Breast epithelium (tissue), 3 donors: Measurements from ENCODE around the gene RFPL2.
"Not testable (repeated sequence)": the region's sequence is repeated elsewhere in the genome, so short reads cannot be mapped to it uniquely, and the experiment has no call there.

Source experiments
- POLR2A ChIP-seq: fragments of 450-650 bp; IDR thresholded peaks from one replicate; pipeline ENCODE4 v1.6.1; 2016; ENCODE audit warnings: antibody characterized with exemption, mild to moderate bottlenecking, moderate library complexity
- POLR2AphosphoS5 ChIP-seq, 3 donors: sonication (generic); formaldehyde crosslinking; IDR thresholded peaks; one replicate each; pipeline ENCODE4 v1.6.1; 2017; ENCODE audit warnings: antibody characterized with exemption in 3 of 3
- TF ChIP-seq, protein P1 (sequence below), 3 donors: fragments of 450-650 bp; IDR thresholded peaks; one replicate each; pipeline ENCODE4 v1.5.1; 2016 to 2017; ENCODE audit warnings: antibody characterized with exemption in 3 of 3, mild to moderate bottlenecking in 3 of 3, moderate library complexity in 3 of 3

DNA sequence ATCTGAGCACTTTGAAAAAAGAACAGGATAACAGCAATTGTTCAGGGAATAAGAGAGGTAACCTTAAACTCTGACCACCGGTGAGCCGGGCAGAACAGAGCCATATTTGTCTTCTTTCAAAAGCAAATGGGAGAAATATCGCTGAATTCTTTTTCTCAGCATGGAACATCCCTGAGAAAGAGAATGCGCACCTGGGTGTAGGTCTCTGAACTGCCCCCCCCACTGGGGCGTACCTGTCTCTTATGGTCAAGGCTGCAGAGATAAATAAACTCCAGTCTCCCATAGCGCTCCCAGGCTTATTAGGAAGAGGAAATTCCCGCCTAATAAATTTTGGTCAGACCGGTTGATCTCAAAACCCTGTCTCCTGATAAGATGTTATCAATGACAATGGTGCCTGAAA, 57.7 kb downstream of the RFPL2 start:
- TF ChIP-seq POLR2A; POLR2AphosphoS5 (IDR thresholded peaks at IDR 0.05): not testable (repeated sequence)
- TF ChIP-seq, protein P1, sequence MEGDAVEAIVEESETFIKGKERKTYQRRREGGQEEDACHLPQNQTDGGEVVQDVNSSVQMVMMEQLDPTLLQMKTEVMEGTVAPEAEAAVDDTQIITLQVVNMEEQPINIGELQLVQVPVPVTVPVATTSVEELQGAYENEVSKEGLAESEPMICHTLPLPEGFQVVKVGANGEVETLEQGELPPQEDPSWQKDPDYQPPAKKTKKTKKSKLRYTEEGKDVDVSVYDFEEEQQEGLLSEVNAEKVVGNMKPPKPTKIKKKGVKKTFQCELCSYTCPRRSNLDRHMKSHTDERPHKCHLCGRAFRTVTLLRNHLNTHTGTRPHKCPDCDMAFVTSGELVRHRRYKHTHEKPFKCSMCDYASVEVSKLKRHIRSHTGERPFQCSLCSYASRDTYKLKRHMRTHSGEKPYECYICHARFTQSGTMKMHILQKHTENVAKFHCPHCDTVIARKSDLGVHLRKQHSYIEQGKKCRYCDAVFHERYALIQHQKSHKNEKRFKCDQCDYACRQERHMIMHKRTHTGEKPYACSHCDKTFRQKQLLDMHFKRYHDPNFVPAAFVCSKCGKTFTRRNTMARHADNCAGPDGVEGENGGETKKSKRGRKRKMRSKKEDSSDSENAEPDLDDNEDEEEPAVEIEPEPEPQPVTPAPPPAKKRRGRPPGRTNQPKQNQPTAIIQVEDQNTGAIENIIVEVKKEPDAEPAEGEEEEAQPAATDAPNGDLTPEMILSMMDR (IDR thresholded peaks at IDR 0.05): not testable (repeated sequence)
